Upper lobe of left lung (tissue), 4 donors: ENCODE data around the gene CCNI.

ENCODE experiments used
- CTCF ChIP-seq, 6 experiments: fragments of 450-650 bp in 4 of 6; fragments of 200-600 bp in 2 of 6; sonication (generic) in 2 of 6; IDR thresholded peaks; one replicate each; pipeline ENCODE4 v1.5.1; 2016 to 2019; ENCODE audit warnings: antibody characterized with exemption in 6 of 6
- POLR2A ChIP-seq, 4 donors: fragments of 450-650 bp; IDR thresholded peaks; one replicate each; pipeline ENCODE4 v1.5.1; 2016 to 2017; ENCODE audit warnings: antibody characterized with exemption in 4 of 4, mild to moderate bottlenecking in 2 of 4

- TF ChIP-seq CTCF (IDR thresholded peaks at IDR 0.05) (no peak), POLR2A (IDR thresholded peaks at IDR 0.05) (no peak)
Observed at GRCh38 chr4:77020017-77020416, 55.8 kb downstream of the CCNI start.
